ENCODE data around the gene SPATA18.
"Not testable (repeated sequence)": the region's sequence is repeated elsewhere in the genome, so short reads cannot be mapped to it uniquely, and the experiment has no call there.

Gene SPATA18

DNA sequence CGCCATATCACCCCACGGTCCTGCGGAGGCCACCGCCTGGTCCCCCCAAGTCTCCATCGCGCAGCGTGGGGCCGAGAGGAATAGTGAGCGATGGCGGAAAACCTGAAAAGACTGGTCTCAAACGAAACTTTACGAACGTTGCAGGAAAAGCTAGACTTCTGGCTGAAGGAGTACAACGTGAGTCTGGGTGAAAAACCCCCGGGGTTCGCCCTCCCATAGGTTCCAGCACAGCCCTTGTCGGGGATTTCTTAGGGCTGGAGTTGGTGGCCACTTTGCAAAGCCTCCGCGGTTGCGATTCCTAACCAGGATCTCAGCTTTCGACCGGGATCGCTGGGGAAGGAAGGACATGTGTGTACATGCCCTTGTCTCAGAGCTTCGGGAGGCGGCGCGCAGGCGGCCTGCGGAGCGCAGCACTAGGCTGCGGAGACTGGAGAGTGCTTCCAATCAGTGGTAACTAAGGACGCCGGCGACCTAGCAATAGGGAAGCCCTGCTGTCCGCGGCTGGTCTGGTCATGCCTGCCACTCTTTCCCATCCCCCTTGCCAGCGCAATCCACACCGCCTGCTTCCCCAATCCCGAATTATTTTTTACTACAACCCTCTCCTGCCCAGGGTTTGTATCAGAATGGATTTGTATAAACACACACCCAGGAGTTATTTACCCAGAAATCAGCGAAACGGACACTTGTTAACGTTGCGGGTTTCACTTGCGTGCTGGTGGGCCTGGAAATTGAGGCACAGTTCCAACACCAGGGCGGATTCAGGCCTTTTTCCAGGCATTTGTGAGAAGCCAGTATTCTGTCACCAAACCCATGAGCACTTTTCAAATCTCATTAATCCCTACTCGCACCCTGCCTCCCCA lies 741 bp downstream of the SPATA18 start:
- DNase-seq (ENCODE audit: low read depth in 2 of 2): no peak

DNA sequence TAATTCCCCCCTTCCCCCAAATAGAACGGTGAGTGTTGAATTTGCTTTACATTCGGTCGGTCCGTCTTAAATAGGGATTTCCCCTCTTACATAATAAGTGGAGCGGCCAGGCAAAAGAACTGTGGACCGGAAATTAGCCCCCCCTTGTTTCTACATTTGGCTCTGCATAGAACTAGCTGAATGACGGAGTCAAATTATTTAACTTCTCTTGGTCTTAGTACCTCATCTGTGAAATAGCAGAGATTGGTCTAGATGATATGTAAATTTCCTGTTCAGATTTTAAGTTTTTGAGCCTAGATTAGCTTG lies 1.3 kb downstream of the SPATA18 start:
- DNase-seq (ENCODE audit: low read depth in 2 of 2): no peak

DNA sequence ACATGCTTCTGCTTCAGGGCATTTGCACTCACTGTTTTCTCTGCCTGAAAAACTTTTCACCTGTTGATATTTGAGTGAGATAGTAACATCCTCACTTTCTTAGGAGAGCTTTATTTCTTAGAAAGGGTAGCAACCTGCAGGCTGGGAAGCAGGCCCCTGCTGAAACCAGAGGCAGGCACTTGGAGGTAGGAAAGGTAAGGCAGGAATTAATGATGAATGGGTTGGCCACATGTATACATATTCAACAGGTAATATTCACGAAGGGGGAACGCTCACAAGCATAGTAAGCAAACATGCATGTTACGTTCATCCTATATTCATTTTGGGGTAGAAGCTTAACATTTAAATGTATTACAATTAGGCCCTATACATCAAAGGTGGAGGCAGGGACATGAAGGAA lies 3.1 kb downstream of the SPATA18 start:
- DNase-seq (ENCODE audit: low read depth in 2 of 2): no peak

DNA sequence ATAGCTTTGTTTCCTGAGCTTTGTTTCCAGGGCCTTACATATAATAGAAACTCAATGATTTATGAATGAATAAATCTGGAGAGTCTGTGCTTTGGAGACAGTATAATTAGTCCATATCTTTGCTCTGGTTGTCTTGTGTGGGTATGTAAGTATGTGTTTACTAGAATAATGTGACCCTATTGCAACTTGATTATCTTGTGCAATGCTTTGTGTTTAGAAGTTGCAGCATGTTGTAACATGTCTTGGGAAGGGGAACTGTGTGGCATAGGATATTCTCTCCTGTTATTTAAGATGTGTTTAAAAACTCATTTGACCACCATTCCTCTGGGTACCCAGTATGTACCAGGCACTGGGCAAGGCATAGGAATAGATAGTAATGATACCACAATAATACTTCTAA lies 6.1 kb downstream of the SPATA18 start:
- DNase-seq (ENCODE audit: low read depth in 2 of 2): no peak

DNA sequence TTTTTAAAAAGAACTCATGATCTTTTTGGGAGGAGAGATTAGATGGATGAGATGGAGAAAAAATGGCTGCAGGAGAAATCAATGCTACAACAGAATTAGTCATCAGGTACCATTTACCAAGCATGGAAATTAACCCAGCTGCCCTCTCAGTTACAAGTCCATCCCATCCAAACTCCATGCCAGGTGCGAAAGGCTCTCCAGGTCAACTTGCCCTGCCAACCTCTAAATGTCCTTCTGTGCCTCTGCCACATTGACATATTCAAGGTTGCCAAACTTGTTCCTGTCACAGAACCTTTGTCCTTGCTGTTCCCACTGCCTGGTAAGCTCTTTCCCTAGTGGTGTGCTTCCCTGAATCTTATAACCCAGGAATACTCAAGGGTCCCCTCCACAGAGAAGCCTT lies 7.2 kb downstream of the SPATA18 start:
- no peak for DNase-seq (ENCODE audit: low read depth in 2 of 2)

DNA sequence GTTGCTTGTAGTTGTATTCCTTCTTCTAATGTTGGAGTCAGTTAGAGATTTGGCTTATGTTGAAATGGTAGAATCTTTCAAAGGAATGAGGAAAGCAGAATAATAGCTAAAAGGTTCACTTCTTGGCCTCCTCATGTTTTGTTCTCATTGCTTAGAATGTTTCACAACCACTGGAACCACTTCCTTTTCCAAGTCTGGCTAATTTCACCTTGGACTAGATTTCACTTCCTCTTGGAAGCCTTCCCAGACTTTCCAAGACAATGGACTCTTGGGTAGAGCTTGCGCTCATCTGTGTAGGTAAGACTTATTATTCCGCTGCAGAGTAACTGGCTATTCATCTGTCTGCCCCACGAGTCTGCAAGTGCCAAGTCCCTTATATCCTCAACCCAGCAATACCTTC lies 8.3 kb downstream of the SPATA18 start:
- DNase-seq (ENCODE audit: low read depth in 2 of 2): no peak

DNA sequence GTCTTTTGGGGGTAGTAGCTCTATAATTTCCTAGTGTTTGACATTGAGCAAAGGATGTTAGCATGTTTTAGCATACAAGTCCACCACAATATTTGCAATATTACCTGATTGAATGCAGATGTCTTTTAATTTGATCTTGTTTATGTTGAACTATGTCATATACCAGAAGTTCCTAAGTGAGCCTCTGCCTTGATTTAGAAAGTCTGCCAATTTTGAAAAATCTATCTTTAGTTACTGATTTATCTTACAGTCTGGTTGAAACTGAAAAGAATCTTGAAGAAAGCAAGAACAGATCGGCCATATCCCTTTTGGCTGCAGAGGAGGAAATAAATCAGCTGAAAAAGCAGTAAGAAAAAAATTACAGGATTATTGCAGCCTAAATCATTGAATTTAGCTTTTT lies 18.5 kb downstream of the SPATA18 start:
- DNase-seq (ENCODE audit: low read depth in 2 of 2): no peak

DNA sequence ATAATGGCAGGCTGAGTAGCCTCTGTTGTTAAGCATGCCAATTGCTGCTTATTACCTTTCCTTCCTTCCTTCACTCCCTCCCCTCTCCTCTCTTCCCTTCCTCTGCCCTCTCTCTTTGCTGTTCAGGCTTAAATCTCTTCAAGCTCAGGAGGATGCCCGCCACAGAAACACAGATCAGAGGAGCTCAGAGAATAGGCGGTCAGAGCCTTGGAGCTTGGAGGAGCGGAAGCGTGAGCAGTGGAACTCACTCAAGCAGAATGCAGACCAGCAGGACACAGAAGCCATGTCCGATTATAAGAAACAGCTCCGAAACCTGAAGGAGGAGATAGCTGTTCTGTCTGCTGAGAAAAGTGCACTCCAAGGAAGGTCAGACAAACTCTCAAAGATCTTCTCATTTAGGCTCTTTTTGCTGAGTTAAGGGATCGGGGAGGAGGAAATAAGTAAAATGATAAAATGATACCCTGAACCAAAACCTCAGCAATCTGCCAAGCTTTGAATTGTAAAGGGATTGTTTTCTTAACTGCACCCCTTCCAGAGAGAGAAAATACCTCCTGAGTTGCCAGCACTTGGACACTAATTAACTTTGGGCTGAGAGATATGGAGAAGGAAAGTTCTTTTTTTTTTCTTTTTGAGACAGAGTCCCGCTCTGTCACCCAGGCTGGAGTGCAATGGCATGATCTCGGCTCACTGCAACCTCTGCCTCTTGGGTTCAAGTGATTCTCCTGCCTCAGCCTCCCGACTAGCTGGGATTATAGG lies 20.9 kb downstream of the SPATA18 start:
- DNase-seq (ENCODE audit: low read depth in 2 of 2): no peak

DNA sequence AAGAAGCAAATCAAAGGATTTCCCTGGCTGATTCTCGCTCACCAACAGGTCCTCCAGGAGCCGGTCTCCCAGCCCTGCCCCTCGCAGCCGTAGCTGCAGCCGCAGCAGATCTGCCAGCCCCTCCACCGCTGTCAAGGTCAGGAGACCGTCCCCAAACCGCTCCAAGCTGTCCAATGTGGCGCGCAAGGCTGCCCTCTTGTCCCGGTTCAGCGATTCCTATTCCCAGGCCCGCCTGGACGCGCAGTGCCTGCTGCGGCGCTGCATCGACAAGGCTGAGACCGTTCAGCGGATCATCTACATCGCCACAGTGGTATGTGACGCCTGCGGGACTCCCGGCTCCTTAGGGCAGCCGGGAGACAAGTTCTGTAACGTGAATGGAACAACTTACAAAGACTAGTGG lies 25.6 kb downstream of the SPATA18 start:
- DNase-seq (ENCODE audit: low read depth in 2 of 2): no peak

DNA sequence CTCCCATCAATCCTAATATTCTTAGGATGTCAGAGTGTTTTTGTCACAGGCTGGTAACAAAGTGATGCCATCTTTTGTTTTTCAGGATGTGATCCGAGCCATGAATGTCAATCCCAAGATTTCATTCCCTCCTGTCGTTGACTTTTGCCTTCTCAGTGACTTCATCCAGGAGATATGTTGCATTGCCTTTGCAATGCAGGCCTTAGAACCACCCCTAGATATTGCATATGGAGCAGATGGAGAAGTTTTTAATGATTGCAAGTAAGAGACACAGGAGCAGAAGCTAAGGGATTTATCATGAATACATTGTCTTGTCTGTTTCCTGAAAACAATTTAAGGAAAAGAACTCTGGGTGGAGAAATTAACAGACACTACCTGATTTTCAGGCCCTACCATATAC lies 28.6 kb downstream of the SPATA18 start:
- DNase-seq (ENCODE audit: low read depth in 2 of 2): no peak

DNA sequence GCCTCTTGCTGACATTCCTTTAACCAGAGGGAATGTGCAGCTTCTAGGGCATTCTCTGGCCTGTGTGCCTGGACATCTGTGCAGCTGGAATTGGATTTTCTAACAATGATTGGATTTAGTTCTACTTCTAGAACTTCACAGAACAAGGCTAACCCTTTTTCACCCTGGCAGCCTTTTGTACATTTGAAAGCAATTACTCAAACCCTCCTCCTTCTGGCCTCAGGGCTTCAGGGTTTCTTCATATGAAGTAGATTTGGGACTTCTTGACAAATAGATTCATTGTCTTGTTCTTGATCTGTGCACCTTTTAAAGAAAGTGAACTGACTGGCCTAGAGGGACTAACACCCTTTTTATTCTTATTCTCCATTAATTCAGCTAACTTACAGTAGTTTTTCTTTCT lies 30.1 kb downstream of the SPATA18 start:
- no peak for DNase-seq (ENCODE audit: low read depth in 2 of 2)

DNA sequence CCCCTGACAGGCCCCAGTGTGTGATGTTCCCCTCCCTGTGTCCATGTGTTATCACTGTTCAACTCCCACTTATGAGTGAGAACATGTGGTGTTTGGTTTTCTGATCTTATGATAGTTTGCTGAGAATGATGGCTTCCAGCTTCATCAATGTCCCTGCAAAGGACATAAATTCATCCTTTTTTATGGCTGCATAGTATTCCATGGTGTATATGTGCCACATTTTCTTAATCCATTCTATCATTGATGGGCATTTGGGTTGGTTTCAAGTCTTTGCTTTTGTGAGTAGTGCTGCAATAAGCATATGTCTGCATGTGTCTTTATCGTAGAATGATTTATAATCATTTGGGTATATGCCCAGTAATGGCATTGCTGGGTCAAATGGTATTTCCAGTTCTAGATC lies 35.3 kb downstream of the SPATA18 start:
- DNase-seq (ENCODE audit: low read depth in 2 of 2): not testable (repeated sequence)

DNA sequence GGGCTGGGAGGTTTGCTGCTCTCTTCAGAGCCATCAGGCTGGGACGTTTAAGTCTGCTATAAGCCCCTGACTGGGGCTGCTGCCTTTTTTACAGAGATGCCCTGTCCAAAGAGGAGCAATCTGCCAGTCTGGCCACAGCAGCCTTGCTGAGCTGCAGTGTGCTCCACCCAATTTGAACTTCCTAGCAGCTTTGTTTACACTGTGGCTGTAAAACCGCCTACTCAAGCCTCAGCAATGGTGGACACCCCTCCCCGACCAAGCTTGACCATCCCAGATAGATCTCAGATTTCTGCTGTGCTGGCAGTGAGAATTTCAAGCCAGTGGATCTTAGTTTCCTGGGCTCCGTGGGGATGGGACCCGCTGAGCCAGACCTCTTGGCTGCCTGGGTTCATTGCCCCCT lies 40.7 kb downstream of the SPATA18 start:
- DNase-seq (ENCODE audit: low read depth in 2 of 2): no peak

DNA sequence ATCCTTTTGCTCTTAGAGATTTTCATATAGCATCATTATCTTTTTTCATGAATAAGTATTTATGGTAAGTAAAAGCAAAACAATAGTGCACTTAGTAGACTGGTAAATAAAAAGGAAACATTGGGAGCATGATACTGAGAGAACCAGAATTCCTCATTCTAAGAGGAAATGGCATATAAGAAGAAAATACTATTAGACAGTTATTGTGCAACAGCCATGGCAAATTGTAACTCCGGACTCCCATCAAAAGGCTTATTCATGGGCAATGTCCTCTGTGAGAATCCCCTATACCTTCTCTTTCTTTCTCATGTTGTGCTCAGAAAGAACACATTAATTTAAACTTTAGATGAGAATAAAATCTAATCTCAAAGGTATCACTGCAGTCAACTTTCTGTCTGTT lies 42.4 kb downstream of the SPATA18 start:
- DNase-seq (ENCODE audit: low read depth in 2 of 2): no peak

DNA sequence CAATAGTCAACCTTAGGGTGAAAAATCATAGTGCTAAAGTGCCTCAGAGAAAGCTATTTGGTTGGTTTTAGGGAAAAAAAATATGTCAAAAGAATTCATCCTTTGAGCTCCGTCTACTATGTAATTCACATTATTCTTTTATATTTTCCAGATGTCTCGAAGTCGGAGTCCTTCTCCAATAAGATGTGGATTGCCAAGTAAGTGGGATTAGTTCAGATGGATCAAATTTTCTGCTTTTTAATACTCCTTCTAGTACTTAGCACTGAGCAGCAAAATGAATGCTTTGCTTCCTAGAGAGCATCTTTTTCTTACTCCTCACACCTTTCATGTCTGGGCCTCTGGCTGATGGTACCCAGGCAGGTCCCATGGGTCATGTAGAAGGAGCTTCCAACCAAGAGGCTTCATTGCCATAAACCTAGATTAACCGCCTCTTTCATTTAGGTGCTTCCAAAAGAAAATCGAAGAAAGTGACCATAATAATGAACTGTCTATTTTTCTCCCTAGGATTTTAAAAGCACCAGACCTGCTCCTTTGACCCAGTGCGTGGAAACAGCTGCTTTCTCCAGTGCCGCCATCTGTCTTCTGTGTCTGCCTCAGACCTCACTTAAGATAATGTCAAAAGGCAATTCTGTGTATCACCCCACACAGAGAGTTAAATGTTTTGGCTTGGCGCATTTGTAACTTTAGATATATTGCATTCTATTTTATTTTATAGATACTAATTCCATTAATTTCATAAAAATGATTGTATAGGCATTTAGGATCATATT lies 43.5 kb downstream of the SPATA18 start:
- no peak for DNase-seq (ENCODE audit: low read depth in 2 of 2)

DNA sequence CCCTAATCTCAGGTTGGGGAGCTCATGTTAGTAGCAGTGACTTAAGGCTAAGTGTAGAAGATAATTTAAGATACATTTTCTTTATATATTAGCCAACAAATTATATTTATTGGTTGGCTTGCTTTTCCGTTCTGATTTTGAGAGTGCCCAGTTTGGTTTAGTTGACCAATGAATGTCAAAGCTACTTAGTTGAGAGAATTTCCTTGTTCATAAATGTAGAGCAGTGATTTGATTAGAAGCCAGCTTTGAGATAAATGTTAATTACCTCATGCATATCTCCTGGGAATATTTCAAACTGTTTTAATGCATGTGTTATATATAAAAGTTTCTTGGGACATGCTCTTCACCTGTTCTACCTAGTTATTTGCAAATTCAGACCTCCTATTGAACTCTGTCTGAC lies 44.3 kb downstream of the SPATA18 start:
- no peak for DNase-seq (ENCODE audit: low read depth in 2 of 2)

DNA sequence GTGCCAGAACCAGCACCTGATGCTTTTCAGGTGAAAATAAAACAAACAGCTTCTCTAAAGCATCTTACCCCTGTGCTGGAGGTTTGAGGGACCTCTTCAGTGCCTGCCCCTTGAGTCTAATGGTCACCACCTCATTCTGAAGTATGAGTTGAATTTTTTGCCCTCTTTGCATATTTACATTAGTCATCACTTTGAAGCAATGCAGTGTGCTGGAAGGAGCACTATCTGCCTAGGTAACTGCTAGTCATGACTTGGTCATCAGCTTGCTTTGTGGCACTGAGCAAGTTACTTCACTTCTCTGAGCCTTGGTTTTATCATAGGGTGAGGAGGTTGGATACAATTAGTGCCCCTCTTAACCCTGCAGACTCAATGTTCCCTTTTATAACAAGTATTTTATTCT lies 44.9 kb downstream of the SPATA18 start:
- DNase-seq (ENCODE audit: low read depth in 2 of 2): no peak

DNA sequence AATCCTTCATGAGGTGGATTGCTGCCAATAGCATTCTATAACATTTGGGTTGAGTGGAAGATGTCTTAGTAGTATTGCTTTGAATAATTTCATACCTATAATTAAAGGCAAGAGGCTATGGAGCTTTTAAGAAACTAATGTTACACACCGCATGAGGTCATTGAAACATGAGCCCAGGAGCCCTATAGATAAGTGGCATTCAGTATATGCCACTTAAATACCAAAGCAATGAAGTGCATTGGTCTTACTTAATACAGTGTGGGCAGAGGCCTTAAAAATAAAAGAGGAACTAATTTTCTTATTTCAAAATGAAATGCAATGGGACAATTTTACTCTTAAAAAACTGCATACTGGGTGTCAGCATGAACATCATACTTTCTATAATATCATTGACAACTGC lies 47.5 kb downstream of the SPATA18 start:
- no peak for DNase-seq (ENCODE audit: low read depth in 2 of 2)

DNA sequence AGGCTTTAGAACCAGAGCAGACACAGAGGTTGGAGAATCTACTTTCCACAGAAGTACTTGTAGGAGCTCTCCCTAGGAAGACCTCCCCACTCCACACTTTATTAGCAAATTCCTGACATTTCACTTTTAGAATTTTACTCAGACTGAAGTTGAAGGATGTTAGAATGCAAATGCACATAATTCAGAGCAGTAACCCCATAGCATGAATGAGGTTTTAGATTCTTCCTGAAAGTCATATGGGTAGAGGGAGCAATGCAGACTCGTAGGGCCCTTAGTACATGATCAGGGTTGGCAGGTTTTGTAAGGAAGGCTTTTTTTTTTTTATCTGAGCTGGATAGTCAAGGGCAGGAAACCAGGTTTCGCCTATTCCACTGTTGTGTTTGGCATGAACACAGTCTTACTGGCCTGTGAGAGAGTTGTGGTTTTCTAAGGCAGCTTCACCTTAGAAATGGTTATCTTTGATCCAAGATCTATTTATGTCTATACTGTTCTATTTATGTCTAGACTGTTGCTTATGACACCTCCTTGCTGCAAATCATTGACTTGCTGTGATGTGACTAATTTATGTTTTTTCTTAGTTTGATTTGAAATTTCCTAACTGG lies 48.9 kb downstream of the SPATA18 start:
- no peak for DNase-seq (ENCODE audit: low read depth in 2 of 2)

DNA sequence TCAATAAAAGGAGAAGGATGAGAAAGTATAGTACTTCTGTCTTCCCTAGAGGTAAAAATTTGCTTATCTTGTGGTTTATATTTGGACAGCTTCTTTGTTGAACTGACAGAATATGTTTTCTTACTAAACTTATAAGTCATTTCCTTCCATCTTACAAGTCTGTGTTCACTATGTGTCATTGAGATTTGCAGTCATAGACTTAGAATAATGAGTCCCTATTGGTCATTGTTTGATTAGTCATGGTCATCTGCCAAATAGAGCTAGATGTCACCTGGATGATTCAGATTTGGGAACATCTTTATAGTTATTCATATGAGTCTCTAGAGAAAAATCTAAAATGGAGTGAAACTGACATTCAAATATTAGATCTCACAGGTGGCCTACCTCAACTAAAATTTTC lies 51.5 kb downstream of the SPATA18 start:
- no peak for DNase-seq (ENCODE audit: low read depth in 2 of 2)

DNA sequence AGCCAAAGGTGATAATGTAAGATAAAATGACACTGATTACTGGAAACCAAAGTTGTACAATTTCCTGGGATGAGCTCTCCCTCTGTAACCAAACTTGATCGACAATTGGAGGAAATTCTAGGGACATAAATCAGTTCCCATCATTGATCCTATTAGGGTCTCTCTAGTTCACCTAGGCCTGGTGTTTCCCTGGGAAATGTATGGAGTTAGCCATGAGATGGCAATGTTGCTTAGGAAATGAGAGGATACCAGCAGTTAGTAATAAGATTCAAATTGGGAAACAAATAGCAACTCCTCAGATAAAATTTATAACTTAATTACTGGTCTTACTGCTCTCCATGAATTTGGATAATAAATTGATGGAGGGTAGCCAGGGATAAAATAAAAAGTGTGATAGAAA lies 52.2 kb downstream of the SPATA18 start:
- DNase-seq (ENCODE audit: low read depth in 2 of 2): no peak

DNA sequence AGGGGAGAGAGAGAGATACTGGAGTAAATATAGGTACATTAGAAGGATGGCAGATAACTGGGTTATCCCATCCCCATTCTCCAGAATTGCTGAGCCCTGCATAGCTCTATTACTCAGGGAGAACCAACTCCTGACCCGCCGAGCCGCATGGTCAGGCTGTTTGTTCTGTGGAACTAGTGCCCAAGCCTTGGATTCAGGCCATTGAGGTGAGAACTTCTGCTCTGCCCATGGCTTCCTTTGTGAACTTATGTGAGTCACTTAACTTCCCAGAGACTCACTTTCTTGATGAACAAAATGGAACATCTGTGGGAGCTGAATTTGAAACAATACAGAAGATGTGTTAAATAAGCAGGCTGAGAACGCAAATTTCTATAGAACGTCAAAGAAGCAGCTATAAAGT lies 54.2 kb downstream of the SPATA18 start:
- no peak for DNase-seq (ENCODE audit: low read depth in 2 of 2)
